GM18861 (cell line): Measurements from ENCODE around the gene SAPCD2.
"Not testable (repeated sequence)": the region's sequence is repeated elsewhere in the genome, so short reads cannot be mapped to it uniquely, and the experiment has no call there.

ENCODE experiments used
- ATAC-seq: cut with Tn5 transposase; IDR thresholded peaks from one replicate; pipeline ENCODE4 v1.9.1; 2021; ENCODE audit not compliant: unreplicated experiment

SAPCD2 gene

GRCh38 chr9:137070201-137070905 lies at the start of gene SAPCD2:
Gene SAPCD2, minus strand, starts transcription at chr9:137070557. Its CDS starts 97 bp downstream, at chr9:137070460.
- ATAC-seq: peak; percentile 46

- not testable (repeated sequence) for ATAC-seq
Observed at GRCh38 chr9:137118092-137118603, 47.8 kb upstream of the SAPCD2 start.

- ATAC-seq: no peak
Observed at GRCh38 chr9:137117269-137117731, 46.9 kb upstream of the SAPCD2 start.

GRCh38 chr9:137116728-137117127 lies 46.4 kb upstream of the SAPCD2 start:
- ATAC-seq: no peak

- ATAC-seq: no peak
Observed at GRCh38 chr9:137116027-137116507, 45.7 kb upstream of the SAPCD2 start.

GRCh38 chr9:137115394-137116026 lies 45.2 kb upstream of the SAPCD2 start:
- ATAC-seq: no peak

GRCh38 chr9:137114613-137115393 lies 44.4 kb upstream of the SAPCD2 start, which contains the start of gene DPP7:
Gene DPP7, minus strand, starts transcription at chr9:137114733. Its CDS starts 20 bp downstream, at chr9:137114713.
- peak; percentile 40 for ATAC-seq

- ATAC-seq: no peak
Observed at GRCh38 chr9:137114220-137114612, 43.9 kb upstream of the SAPCD2 start.

GRCh38 chr9:137113385-137114159 lies 43.2 kb upstream of the SAPCD2 start:
- no peak for ATAC-seq

- ATAC-seq: no peak
Observed at GRCh38 chr9:137112564-137113384, 42.4 kb upstream of the SAPCD2 start.

- no peak for ATAC-seq
Observed at GRCh38 chr9:137111788-137112563, 41.6 kb upstream of the SAPCD2 start.

- ATAC-seq: no peak
Observed at GRCh38 chr9:137110911-137111787, 40.8 kb upstream of the SAPCD2 start.

- no peak for ATAC-seq
Observed at GRCh38 chr9:137110147-137110910, 40.0 kb upstream of the SAPCD2 start.

- no peak for ATAC-seq
Observed at GRCh38 chr9:137109250-137110146, 39.1 kb upstream of the SAPCD2 start.

GRCh38 chr9:137108608-137109249 lies 38.4 kb upstream of the SAPCD2 start:
- no peak for ATAC-seq

- ATAC-seq: no peak
Observed at GRCh38 chr9:137107982-137108381, 37.6 kb upstream of the SAPCD2 start.
